B cell (primary cell): ENCODE data around the gene SLC45A2. TPM values are rescaled to one million over a fixed set of nuclear protein-coding genes. Genes with fewer than 3 reads are reported as not detected.

Source experiments
- ATAC-seq: fragments of 200-7000 bp; cut with Tn5 transposase; one replicate; pipeline ENCODE4 v1.10.0; 2021; ENCODE audit warnings: low read depth, mild to moderate bottlenecking, moderate number of reproducible peaks, moderate library complexity
- CTCF ChIA-PET: fragments of 350-600 bp; sonication (Branson Sonifier 250); formaldehyde crosslinking; loops from one replicate; lab custom pipeline; 2021; ENCODE audit warnings: antibody characterized with exemption, inconsistent platforms; lab: Charles Lee
- POLR2A ChIA-PET: fragments of 350-600 bp; sonication (Branson Sonifier 250); formaldehyde crosslinking; loops from one replicate; lab custom pipeline; 2021; ENCODE audit warnings: antibody characterized with exemption; lab: Charles Lee
- DNase-seq: peaks from one replicate; pipeline ENCODE4 v3.0.0; 2013
- H2AFZ ChIP-seq: 2 replicates; pipeline ENCODE4 v1.6.1; 2012; ENCODE audit warnings: mild to moderate bottlenecking, low read depth, low read length; ENCODE audit not compliant: insufficient read depth, poor library complexity, severe bottlenecking
- H3K27ac ChIP-seq, 2 donors: 1 replicate in 1 of 2; 2 replicates in 1 of 2; pipeline ENCODE4 v1.5.1; 2012 to 2013; ENCODE audit warnings: low read length in 2 of 2, mild to moderate bottlenecking in 2 of 2, moderate library complexity in 1 of 2
- H3K27me3 ChIP-seq, 4 experiments: fragments of 200-600 bp in 1 of 4; sonication (generic) in 1 of 4; replicated peaks in 1 of 4; 1 replicate in 2 of 4; 2 replicates in 2 of 4; pipeline versions ENCODE4 v1.6.1 to v1.7.0; 2013 to 2016; ENCODE audit warnings: low read length in 3 of 4, mild to moderate bottlenecking in 2 of 4, mixed read lengths in 1 of 4, moderate library complexity in 1 of 4; ENCODE audit not compliant: insufficient read depth in 4 of 4, control insufficient read depth in 3 of 4; ENCODE audit errors: control extremely low read depth in 1 of 4
- H3K36me3 ChIP-seq, 2 experiments: replicated peaks in 1 of 2; 1 replicate in 1 of 2; 2 replicates in 1 of 2; pipeline versions ENCODE4 v1.6.1 to v1.7.1; 2013; ENCODE audit warnings: low read length in 1 of 2; ENCODE audit not compliant: insufficient read depth in 2 of 2, control insufficient read depth in 1 of 2; ENCODE audit errors: control extremely low read depth in 1 of 2, extremely low read depth in 1 of 2
- H3K4me1 ChIP-seq, 2 donors: fragments of 200-600 bp in 1 of 2; sonication (generic) in 1 of 2; 1 replicate in 1 of 2; 2 replicates in 1 of 2; pipeline versions ENCODE4 v1.5.1 to v1.6.1; 2013 to 2017; ENCODE audit warnings: low read length in 2 of 2; ENCODE audit not compliant: control insufficient read depth in 2 of 2, insufficient read depth in 2 of 2
- H3K4me2 ChIP-seq: replicated peaks from 2 replicates; pipeline ENCODE3; 2012; ENCODE audit warnings: mild to moderate bottlenecking, low read depth, low read length; ENCODE audit not compliant: poor library complexity, severe bottlenecking
- H3K4me3 ChIP-seq, 5 experiments: fragments of 200-600 bp in 1 of 5; sonication (generic) in 1 of 5; 1 replicate in 3 of 5; 2 replicates in 2 of 5; pipeline versions ENCODE4 v1.5.1 to v1.7.0; 2011 to 2016; ENCODE audit warnings: low read length in 4 of 5, mild to moderate bottlenecking in 4 of 5, low read depth in 2 of 5, control low read depth in 1 of 5, moderate library complexity in 1 of 5; ENCODE audit not compliant: insufficient read depth in 1 of 5; ENCODE audit errors: control extremely low read depth in 1 of 5, extremely low read depth in 1 of 5
- H3K79me2 ChIP-seq: fragments of 200-600 bp; sonication (generic); one replicate; pipeline ENCODE4 v1.6.0; 2016; ENCODE audit warnings: low read length; ENCODE audit not compliant: control insufficient read depth, insufficient read depth
- H3K9ac ChIP-seq: fragments of 200-600 bp; sonication (generic); 2 replicates; pipeline ENCODE4 v1.6.1; 2017; ENCODE audit warnings: mild to moderate bottlenecking, low read length, moderate library complexity
- H3K9me3 ChIP-seq, 3 donors: one replicate each; pipeline versions ENCODE4 v1.6.1 to v1.7.1; 2013; ENCODE audit warnings: low read length in 2 of 3; ENCODE audit not compliant: control insufficient read depth in 2 of 3, insufficient read depth in 1 of 3; ENCODE audit errors: control extremely low read depth in 1 of 3
- H4K20me1 ChIP-seq: 2 replicates; pipeline ENCODE4 v1.6.0; 2012; ENCODE audit warnings: mild to moderate bottlenecking, low read length; ENCODE audit not compliant: insufficient read depth, control insufficient read depth, poor library complexity, severe bottlenecking
- H3K27ac Mint-ChIP-seq: one replicate; pipeline ENCODE4 v1.8.0; 2021; ENCODE audit warnings: mixed read lengths
- H3K27me3 Mint-ChIP-seq: one replicate; pipeline ENCODE4 v1.8.0; 2021; ENCODE audit warnings: mixed read lengths
- H3K4me1 Mint-ChIP-seq: one replicate; pipeline ENCODE4 v1.8.0; 2021; ENCODE audit warnings: mixed read lengths
- H3K4me3 Mint-ChIP-seq: one replicate; pipeline ENCODE4 v1.8.0; 2021; ENCODE audit warnings: mixed read lengths
- H3K9me3 Mint-ChIP-seq: one replicate; pipeline ENCODE4 v1.8.0; 2022; ENCODE audit warnings: mixed read lengths; ENCODE audit not compliant: insufficient read depth
- EZH2 ChIP-seq: IDR thresholded peaks from 2 replicates; pipeline ENCODE4 v1.6.1; 2012; ENCODE audit warnings: borderline replicate concordance, low read depth, mild to moderate bottlenecking, moderate library complexity, low read length; ENCODE audit not compliant: insufficient read depth, poor library complexity, severe bottlenecking
- WGBS: methylation state at CpG from one replicate; pipeline ENCODE4 v1.1.5; 2013; ENCODE audit warnings: missing lambda C conversion rate; ENCODE audit not compliant: insufficient coverage; 5-methylcytosine and 5-hydroxymethylcytosine counted together
- intact Hi-C: fragments of 100-400 bp; cut with micrococcal nuclease; formaldehyde crosslinking; loops from one replicate; pipeline ENCODE4 v1.10.0; 2022
- polyA plus RNA-seq: library from polyadenylated mRNA; depleted of rRNA; stranded (reverse); fragments of >200 nt; gene quantifications from 2 replicates; pipeline ENCODE4 v1.2.3, GENCODE V29; 2012
- total RNA-seq, 2 donors: library from RNA; stranded (reverse); fragments of 120-200 nt in 1 of 2; gene quantifications; 1 replicate in 1 of 2; 2 replicates in 1 of 2; pipeline versions ENCODE4 v1.2.3 to v1.2.4, GENCODE V29; 2013 to 2022
- TF ChIP-seq, protein P1 (sequence below): fragments of 200-600 bp; IDR thresholded peaks from one replicate; pipeline ENCODE4 v1.8.0; 2022; ENCODE audit warnings: antibody characterized with exemption, mild to moderate bottlenecking

The SLC45A2 gene
- total and polyA plus RNA-seq, 2 donors (not counting 1 experiment from before 2014, with no cell fraction given) = not detected

DNA sequence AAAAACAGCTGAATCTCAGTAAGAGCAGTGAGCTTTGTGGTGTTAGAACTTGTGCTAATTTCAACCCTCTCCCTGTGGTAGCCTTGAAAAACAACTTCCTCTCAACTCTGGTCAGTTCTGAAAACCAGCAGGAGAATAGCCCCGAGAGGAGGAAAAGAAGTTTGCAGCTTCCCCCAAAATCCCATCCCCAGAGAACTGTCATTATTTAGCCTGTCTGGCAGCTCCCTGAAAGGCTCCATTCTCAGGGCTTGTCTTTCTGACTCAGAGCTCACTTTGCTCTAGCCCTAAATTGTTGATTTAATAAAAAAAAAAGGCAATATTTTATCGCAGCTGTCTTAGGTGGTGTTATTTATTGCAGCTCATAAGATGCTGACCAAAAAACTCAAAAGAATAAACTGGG is 11.4 kb upstream of the SLC45A2 start:
- H3K79me2 ChIP-seq = no peaks in the 10 kb centered on the region
- Mint-ChIP-seq H3K27ac (no peak overlapping the region), H3K4me3 (no peak overlapping the region), H3K27me3 (no peaks in the 10 kb centered on the region), H3K9me3 (no peaks in the 10 kb centered on the region), H3K4me1 (no peaks in the 10 kb centered on the region)
- no peak for DNase-seq
- H3K27me3 ChIP-seq = no peaks in the 10 kb centered on the region
- no peak for ATAC-seq
- CTCF ChIA-PET = interaction anchor here (1.1 to 3.0 kb wide), 2 partner anchors 14 to 469 kb away, joined by 3 to 29 read pairs; no protein-coding TSS in a partner anchor
- H3K9me3 ChIP-seq = no peaks in the 10 kb centered on the region
- POLR2A ChIA-PET = no interaction called here
- no peak overlapping the region for H3K27ac ChIP-seq
- peaks cover 7 to 15% of the 10 kb centered on the region in 2 experiments for H3K36me3 ChIP-seq
- no peak overlapping the region for H3K4me2 ChIP-seq
- no peak overlapping the region for H3K4me3 ChIP-seq
- no peak overlapping the region for H2AFZ ChIP-seq
- WGBS = 60% methylated on average over 1 of the region's 2 CpGs
- H3K4me1 ChIP-seq = no peaks in the 10 kb centered on the region
- H3K9ac ChIP-seq = no peak overlapping the region
- no peaks in the 10 kb centered on the region for H4K20me1 ChIP-seq
- no peak for TF ChIP-seq EZH2
- TF ChIP-seq, protein P1, sequence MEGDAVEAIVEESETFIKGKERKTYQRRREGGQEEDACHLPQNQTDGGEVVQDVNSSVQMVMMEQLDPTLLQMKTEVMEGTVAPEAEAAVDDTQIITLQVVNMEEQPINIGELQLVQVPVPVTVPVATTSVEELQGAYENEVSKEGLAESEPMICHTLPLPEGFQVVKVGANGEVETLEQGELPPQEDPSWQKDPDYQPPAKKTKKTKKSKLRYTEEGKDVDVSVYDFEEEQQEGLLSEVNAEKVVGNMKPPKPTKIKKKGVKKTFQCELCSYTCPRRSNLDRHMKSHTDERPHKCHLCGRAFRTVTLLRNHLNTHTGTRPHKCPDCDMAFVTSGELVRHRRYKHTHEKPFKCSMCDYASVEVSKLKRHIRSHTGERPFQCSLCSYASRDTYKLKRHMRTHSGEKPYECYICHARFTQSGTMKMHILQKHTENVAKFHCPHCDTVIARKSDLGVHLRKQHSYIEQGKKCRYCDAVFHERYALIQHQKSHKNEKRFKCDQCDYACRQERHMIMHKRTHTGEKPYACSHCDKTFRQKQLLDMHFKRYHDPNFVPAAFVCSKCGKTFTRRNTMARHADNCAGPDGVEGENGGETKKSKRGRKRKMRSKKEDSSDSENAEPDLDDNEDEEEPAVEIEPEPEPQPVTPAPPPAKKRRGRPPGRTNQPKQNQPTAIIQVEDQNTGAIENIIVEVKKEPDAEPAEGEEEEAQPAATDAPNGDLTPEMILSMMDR = no peak
- intact Hi-C loops = no loop called here

GRCh38 chr5:33994845-33995244 is 10.4 kb upstream of the SLC45A2 start:
- Mint-ChIP-seq H3K27me3 (no peaks in the 10 kb centered on the region), H3K4me1 (no peaks in the 10 kb centered on the region), H3K27ac (no peak overlapping the region), H3K4me3 (no peak overlapping the region), H3K9me3 (no peaks in the 10 kb centered on the region)
- ChIA-PET POLR2A (no interaction called here), CTCF (no interaction called here)
- Histone ChIP-seq H3K27me3 (no peaks in the 10 kb centered on the region), H3K27ac (no peak overlapping the region), H3K9me3 (no peaks in the 10 kb centered on the region), H3K4me2 (no peak overlapping the region), H4K20me1 (no peaks in the 10 kb centered on the region), H3K4me3 (no peak overlapping the region), H2AFZ (no peak overlapping the region), H3K9ac (no peak overlapping the region), H3K79me2 (no peaks in the 10 kb centered on the region), H3K36me3 (peaks cover 7 to 13% of the 10 kb centered on the region in 2 experiments), H3K4me1 (no peaks in the 10 kb centered on the region)
- no peak for DNase-seq
- ATAC-seq = no peak
- intact Hi-C loops = no loop called here
- no CpG with 5 or more reads among the region's 1 CpG for WGBS
- TF ChIP-seq EZH2 = no peak
- TF ChIP-seq, protein P1 = no peak
